Stomach (tissue), 9 donors: ENCODE data around the gene EIF2S2. TPM values are rescaled to one million over a fixed set of nuclear protein-coding genes. Genes with fewer than 3 reads are reported as not detected.

Experiments
- DNase-seq, 2 donors: peaks; one replicate each; pipeline versions ENCODE4 v3.0.0 to v3.0.0-alpha.2; 2013 to 2019
- H3K27ac ChIP-seq, 5 donors: fragments of 200-600 bp in 4 of 5; sonication (generic) in 4 of 5; one replicate each; pipeline ENCODE4 v1.5.1; 2013 to 2019; ENCODE audit warnings: mild to moderate bottlenecking in 1 of 5, moderate library complexity in 1 of 5
- H3K27me3 ChIP-seq, 3 donors: fragments of 200-600 bp; sonication (generic); one replicate each; pipeline ENCODE4 v1.5.1; 2017 to 2019; ENCODE audit warnings: mixed run types in 1 of 3
- H3K36me3 ChIP-seq, 4 donors: fragments of 200-600 bp; sonication (generic); 1 replicate in 3 of 4; 2 replicates in 1 of 4; pipeline ENCODE4 v1.5.1; 2016 to 2019
- H3K4me1 ChIP-seq, 4 donors: fragments of 200-600 bp; sonication (generic); one replicate each; pipeline ENCODE4 v1.5.1; 2016 to 2019
- H3K4me3 ChIP-seq, 4 donors: fragments of 200-600 bp; sonication (generic) in 3 of 4; one replicate each; pipeline ENCODE4 v1.5.1; 2016 to 2019; ENCODE audit warnings: mild to moderate bottlenecking in 1 of 4
- H3K9me3 ChIP-seq, 4 donors: fragments of 200-600 bp; sonication (generic); one replicate each; pipeline ENCODE4 v1.5.1; 2016 to 2019
- CTCF ChIP-seq, 7 experiments: fragments of 450-650 bp in 4 of 7; fragments of 200-600 bp in 3 of 7; sonication (generic) in 3 of 7; IDR thresholded peaks; one replicate each; pipeline ENCODE4 v1.5.1; 2016 to 2019; ENCODE audit warnings: antibody characterized with exemption in 7 of 7, control low read depth in 2 of 7, mild to moderate bottlenecking in 1 of 7
- EP300 ChIP-seq: sonication (generic); formaldehyde crosslinking; IDR thresholded peaks from one replicate; pipeline ENCODE4 v1.6.1; 2017; ENCODE audit warnings: antibody characterized with exemption
- POLR2A ChIP-seq, 4 donors: fragments of 450-650 bp; IDR thresholded peaks; one replicate each; pipeline ENCODE4 v1.6.1; 2016; ENCODE audit warnings: antibody characterized with exemption in 4 of 4, control low read depth in 2 of 4, mild to moderate bottlenecking in 1 of 4, moderate library complexity in 1 of 4
- POLR2AphosphoS5 ChIP-seq, 3 donors: sonication (generic); formaldehyde crosslinking; IDR thresholded peaks; one replicate each; pipeline ENCODE4 v1.6.1; 2016; ENCODE audit warnings: antibody characterized with exemption in 3 of 3
- WGBS, 5 donors: extraction: QIAGEN DNeasy Blood & Tissue Kit in 3 of 5; methylation state at CpG; one replicate each; pipeline versions ENCODE4 v1.1.5 to v1.1.7; 2013 to 2018; 5-methylcytosine and 5-hydroxymethylcytosine counted together
- intact Hi-C: fragments of 100-400 bp; cut with DNase I; formaldehyde crosslinking; loops from one replicate; pipeline ENCODE4 v1.15.1; 2023; ENCODE audit warnings: low total_unique reads
- polyA plus RNA-seq, 3 donors: library from polyadenylated mRNA; stranded (reverse); fragments of 200-250 nt; gene quantifications; one replicate each; pipeline ENCODE4 v1.2.3, GENCODE V29; 2013
- total RNA-seq, 5 donors: library from RNA; depleted of rRNA; stranded (reverse); fragments of >200 nt; gene quantifications; one replicate each; pipeline versions ENCODE4 v1.1.0 to v1.2.3, GENCODE V29; 2014 to 2016
- donor health status: healthy with polysubstance abuse.
- donor health status: Bipolar disorder and iron deficiency.
- donor health status: healthy.

Gene EIF2S2
- total and polyA plus RNA-seq, 8 donors: 26.6 to 92.4 (median 45.6) TPM

GRCh38 chr20:34083137-34083536 is 28.9 kb downstream of the EIF2S2 start:
- H3K36me3 ChIP-seq: peaks cover 39 to 95% (median 91%) of the 10 kb centered on the region in 4 donors
- no peak for TF ChIP-seq EP300
- peak in 1 of 3 donors; percentile 37 for TF ChIP-seq POLR2AphosphoS5 (IDR thresholded peaks at IDR 0.05)
- H3K4me1 ChIP-seq: peaks cover 10 to 21% (median 17%) of the 10 kb centered on the region in 4 donors
- no peaks in the 10 kb centered on the region for H3K27me3 ChIP-seq
- H3K27ac ChIP-seq: peak overlapping the region in 4 of 5 donors; percentile 35 to 68 (median 44)
- no peak overlapping the region for H3K4me3 ChIP-seq
- no peaks in the 10 kb centered on the region for H3K9me3 ChIP-seq
- intact Hi-C loops: no loop called here
- DNase-seq: peak; percentile 60 to 75
- 4 to 25% (median 15%) methylated on average over 7 of the region's 7 CpGs for WGBS, 5 donors

- TF ChIP-seq POLR2A (IDR thresholded peaks at IDR 0.05) (no peak), POLR2AphosphoS5 (IDR thresholded peaks at IDR 0.05) (no peak), EP300 (no peak)
- intact Hi-C loops: no loop called here
- no peaks in the 10 kb centered on the region for H3K27me3 ChIP-seq
- no peak for DNase-seq
- peaks cover 34 to 95% (median 91%) of the 10 kb centered on the region in 4 donors for H3K36me3 ChIP-seq
- no peak overlapping the region for H3K4me3 ChIP-seq
- peaks cover 10 to 21% (median 17%) of the 10 kb centered on the region in 4 donors for H3K4me1 ChIP-seq
- H3K9me3 ChIP-seq: no peaks in the 10 kb centered on the region
- WGBS, 5 donors: 85 to 91% (median 86%) methylated on average over 6 to 8 of the region's 8 CpGs
- peak overlapping the region in 4 of 5 donors; percentile 35 to 68 (median 44) for H3K27ac ChIP-seq
These were observed 29.7 kb downstream of the EIF2S2 start for GRCh38 chr20:34082232-34082887.

- intact Hi-C loops: loop anchor here (10.0 kb wide), 1 partner anchor 145 kb away; no protein-coding TSS in a partner anchor
- H3K36me3 ChIP-seq: peaks cover 43 to 95% (median 87%) of the 10 kb centered on the region in 4 donors
These were observed 32.2 kb downstream of the EIF2S2 start for GRCh38 chr20:34079818-34080217.

GRCh38 chr20:34078540-34078939 is 33.5 kb downstream of the EIF2S2 start:
- DNase-seq: no peak
- Histone ChIP-seq H3K27ac (no peak overlapping the region), H3K36me3 (peaks cover 47 to 95% (median 88%) of the 10 kb centered on the region in 4 donors), H3K9me3 (no peaks in the 10 kb centered on the region), H3K27me3 (no peaks in the 10 kb centered on the region), H3K4me3 (no peak overlapping the region), H3K4me1 (peaks cover 10 to 16% (median 14%) of the 10 kb centered on the region in 4 donors)
- intact Hi-C loops: loop anchor here (10.0 kb wide), 1 partner anchor 144 kb away; no protein-coding TSS in a partner anchor
- WGBS, 5 donors: 81 to 97% (median 96%) methylated on average over 2 to 5 of the region's 5 CpGs
- TF ChIP-seq EP300 (no peak), CTCF (IDR thresholded peaks at IDR 0.05) (no peak), POLR2AphosphoS5 (IDR thresholded peaks at IDR 0.05) (no peak), POLR2A (IDR thresholded peaks at IDR 0.05) (no peak)

More at GRCh38 chr20:34079818-34080217, 32.2 kb downstream of the EIF2S2 start:
- Histone ChIP-seq H3K27ac (no peak overlapping the region), H3K4me3 (no peak overlapping the region), H3K4me1 (peaks cover 10 to 21% (median 17%) of the 10 kb centered on the region in 4 donors), H3K27me3 (no peaks in the 10 kb centered on the region), H3K9me3 (no peaks in the 10 kb centered on the region)
- DNase-seq: no peak
- no peak for TF ChIP-seq POLR2A (IDR thresholded peaks at IDR 0.05)
- WGBS, 5 donors: 92 to 97% (median 95%) methylated on average over 6 of the region's 6 CpGs

GRCh38 chr20:34076952-34077351 is 35.1 kb downstream of the EIF2S2 start:
- Histone ChIP-seq H3K27me3 (no peaks in the 10 kb centered on the region), H3K4me1 (peaks cover 0 to under 1% (median 0%) of the 10 kb centered on the region in 4 donors), H3K27ac (no peak overlapping the region), H3K9me3 (no peaks in the 10 kb centered on the region), H3K4me3 (no peak overlapping the region), H3K36me3 (peaks cover 55 to 98% (median 94%) of the 10 kb centered on the region in 4 donors)
- TF ChIP-seq CTCF (IDR thresholded peaks at IDR 0.05) (no peak), EP300 (no peak), POLR2AphosphoS5 (IDR thresholded peaks at IDR 0.05) (no peak), POLR2A (IDR thresholded peaks at IDR 0.05) (no peak)
- WGBS, 5 donors: 92 to 97% (median 95%) methylated on average over 13 to 20 of the region's 20 CpGs
- intact Hi-C loops: loop anchor here (10.0 kb wide), 1 partner anchor 142 kb away; no protein-coding TSS in a partner anchor
- DNase-seq: no peak
